Mucosa of rectum (tissue), 2 donors: ENCODE results near the gene NTN1.
"Not testable (repeated sequence)": the region's sequence is repeated elsewhere in the genome, so short reads cannot be mapped to it uniquely, and the experiment has no call there.

Experiments
- H3K27ac ChIP-seq, 2 donors: one replicate each; pipeline ENCODE4 v1.7.0; 2013; ENCODE audit warnings: inconsistent platforms in 2 of 2, low read depth in 2 of 2, low read length in 2 of 2
- H3K27me3 ChIP-seq, 2 donors: one replicate each; pipeline ENCODE4 v1.7.0; 2013; ENCODE audit warnings: low read length in 2 of 2; ENCODE audit not compliant: control insufficient read depth in 2 of 2, insufficient read depth in 2 of 2
- H3K36me3 ChIP-seq, 2 donors: one replicate each; pipeline ENCODE4 v1.7.0; 2013; ENCODE audit warnings: low read length in 2 of 2; ENCODE audit not compliant: control insufficient read depth in 2 of 2, insufficient read depth in 2 of 2
- H3K4me1 ChIP-seq, 2 donors: one replicate each; pipeline ENCODE4 v1.7.0; 2013; ENCODE audit warnings: low read length in 2 of 2, mild to moderate bottlenecking in 1 of 2; ENCODE audit not compliant: control insufficient read depth in 2 of 2, insufficient read depth in 2 of 2
- H3K4me3 ChIP-seq, 2 donors: one replicate each; pipeline ENCODE4 v1.7.0; 2013; ENCODE audit warnings: low read length in 2 of 2
- H3K9ac ChIP-seq, 2 donors: one replicate each; pipeline ENCODE4 v1.7.0; 2013; ENCODE audit warnings: low read length in 2 of 2, low read depth in 1 of 2, mild to moderate bottlenecking in 1 of 2
- H3K9me3 ChIP-seq, 2 donors: one replicate each; pipeline ENCODE4 v1.7.0; 2013; ENCODE audit warnings: low read length in 2 of 2; ENCODE audit not compliant: control insufficient read depth in 2 of 2
- donor health status: healthy.
- donor health status: Normal muscosa, but diverticular disease.

Gene NTN1

DNA sequence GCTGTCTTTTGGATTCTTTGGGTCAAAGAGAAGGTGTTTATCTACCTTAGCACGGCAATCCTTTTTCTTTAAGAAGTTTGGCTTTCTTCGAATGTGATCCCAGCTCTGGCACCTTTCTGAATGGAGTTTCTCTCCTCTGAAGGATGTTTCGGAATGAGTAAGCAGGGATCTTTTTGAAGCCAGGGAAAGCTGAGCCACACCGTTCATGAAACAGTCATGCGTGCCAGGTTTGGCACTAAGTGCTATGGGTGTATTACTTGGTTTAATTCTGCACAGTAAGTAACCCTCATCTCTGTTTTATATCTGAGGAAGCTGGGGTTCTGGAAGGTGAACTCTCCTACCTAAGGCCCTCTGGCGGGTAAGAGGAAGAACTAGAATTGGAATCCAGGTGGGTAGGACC is 234.5 kb downstream of the NTN1 start:
- Histone ChIP-seq H3K9ac (no peak overlapping the region), H3K9me3 (no peaks in the 10 kb centered on the region), H3K4me1 (peaks cover 12 to 16% of the 10 kb centered on the region in 2 donors), H3K4me3 (no peak overlapping the region), H3K27me3 (no peaks in the 10 kb centered on the region), H3K27ac (no peak overlapping the region), H3K36me3 (no peaks in the 10 kb centered on the region)

GRCh38 chr17:9256361-9256750 is 235.0 kb downstream of the NTN1 start:
- Histone ChIP-seq H3K4me3 (no peak overlapping the region), H3K9me3 (no peaks in the 10 kb centered on the region), H3K36me3 (no peaks in the 10 kb centered on the region), H3K27me3 (no peaks in the 10 kb centered on the region), H3K27ac (no peak overlapping the region), H3K9ac (peak overlapping the region in 1 of 2 donors; percentile 27), H3K4me1 (peaks cover 15 to 21% of the 10 kb centered on the region in 2 donors)

GRCh38 chr17:9256751-9257629 is 235.7 kb downstream of the NTN1 start:
- Histone ChIP-seq H3K27me3 (no peaks in the 10 kb centered on the region), H3K9me3 (no peaks in the 10 kb centered on the region), H3K4me3 (no peak overlapping the region), H3K27ac (peak overlapping the region; percentile 6 to 48), H3K36me3 (no peaks in the 10 kb centered on the region), H3K9ac (peak overlapping the region in 1 of 2 donors; percentile 27), H3K4me1 (peaks cover 15 to 26% of the 10 kb centered on the region in 2 donors)

DNA sequence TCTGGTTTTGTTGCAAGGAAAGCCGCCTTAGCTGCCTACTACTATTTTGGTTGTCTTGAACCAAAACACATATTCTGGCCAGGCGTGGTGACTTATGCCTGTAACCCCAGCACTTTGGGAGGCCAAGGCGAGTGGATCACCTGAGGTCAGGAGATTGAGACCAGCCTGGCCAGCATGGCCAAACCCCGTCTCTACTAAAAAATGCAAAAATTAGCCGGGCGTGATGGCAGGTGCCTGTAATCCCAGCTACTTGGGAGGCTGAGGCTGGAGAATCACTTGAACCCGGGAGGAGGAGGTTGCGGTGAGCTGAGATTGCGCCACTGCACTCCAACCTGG is 236.3 kb downstream of the NTN1 start:
- not testable (repeated sequence) for H3K36me3 ChIP-seq, H3K9me3 ChIP-seq, H3K27me3 ChIP-seq, H3K4me3 ChIP-seq
- Histone ChIP-seq H3K4me1 (peaks cover 15 to 29% of the 10 kb centered on the region in 2 donors), H3K27ac (peak overlapping the region; percentile 6 to 26), H3K9ac (peak overlapping the region in 1 of 2 donors; percentile 16)

- no peak overlapping the region for H3K27ac ChIP-seq
- no peaks in the 10 kb centered on the region for H3K27me3 ChIP-seq
- H3K36me3 ChIP-seq, result no peaks in the 10 kb centered on the region
These were observed 237.1 kb downstream of the NTN1 start for GRCh38 chr17:9258115-9259015.

GRCh38 chr17:9259419-9259818 is 238.1 kb downstream of the NTN1 start:
- Histone ChIP-seq H3K4me3 (no peak overlapping the region), H3K4me1 (peaks cover 15 to 29% of the 10 kb centered on the region in 2 donors), H3K9me3 (no peaks in the 10 kb centered on the region), H3K27me3 (no peaks in the 10 kb centered on the region), H3K36me3 (no peaks in the 10 kb centered on the region), H3K9ac (no peak overlapping the region), H3K27ac (no peak overlapping the region)

More at GRCh38 chr17:9258115-9259015, 237.1 kb downstream of the NTN1 start:
- Histone ChIP-seq H3K9ac (no peak overlapping the region), H3K9me3 (no peaks in the 10 kb centered on the region), H3K4me3 (no peak overlapping the region), H3K4me1 (peaks cover 15 to 29% of the 10 kb centered on the region in 2 donors)

DNA sequence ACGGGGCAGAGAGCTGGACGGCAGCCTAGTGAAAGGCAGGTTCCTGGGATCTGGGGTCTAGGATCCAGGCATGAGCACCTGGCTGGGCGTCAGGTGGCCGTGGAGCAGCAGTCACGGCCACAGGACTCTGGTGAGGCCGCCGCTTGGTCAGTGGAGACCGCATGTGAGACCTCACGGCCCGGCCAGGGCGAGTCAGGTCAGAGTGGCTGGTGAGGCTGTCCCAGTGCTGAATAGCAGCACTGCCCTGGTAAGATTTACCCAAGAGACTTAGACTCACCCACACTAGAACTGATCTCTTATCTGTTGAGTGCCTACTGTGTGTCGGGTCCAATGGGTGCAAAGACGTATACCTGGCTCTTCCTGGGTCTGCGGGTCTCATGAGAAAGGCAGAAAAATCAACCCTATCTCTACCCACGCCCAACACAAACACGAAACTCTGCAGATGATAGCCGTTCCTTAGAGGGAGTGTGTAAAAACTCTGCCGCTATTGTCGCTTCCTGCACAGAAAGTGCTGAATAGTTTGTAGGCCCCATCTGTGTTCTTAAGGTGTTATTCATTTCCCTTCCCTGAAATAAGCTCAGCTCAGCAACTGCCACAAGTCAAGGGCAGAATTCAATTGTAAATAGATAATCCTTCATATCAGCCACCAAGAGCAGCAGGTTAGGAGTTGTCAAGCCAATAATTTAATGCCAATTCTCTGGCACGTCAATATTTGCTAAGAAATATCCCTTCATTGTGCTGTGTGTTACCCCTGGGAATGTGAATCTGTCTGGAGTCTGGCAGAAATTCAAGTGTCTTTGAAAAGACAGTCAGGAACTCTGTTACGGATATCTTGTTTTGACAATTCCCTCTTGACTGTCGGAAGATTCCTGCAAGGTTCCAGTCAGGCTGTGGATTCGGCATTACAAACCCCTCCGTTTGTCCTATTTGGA is 240.0 kb downstream of the NTN1 start:
- Histone ChIP-seq H3K9ac (peak overlapping the region in 1 of 2 donors; percentile 69), H3K4me3 (peak overlapping the region; percentile 49 to 52), H3K27me3 (no peaks in the 10 kb centered on the region), H3K27ac (peak overlapping the region; percentile 78 to 82), H3K36me3 (no peaks in the 10 kb centered on the region), H3K9me3 (no peaks in the 10 kb centered on the region), H3K4me1 (peaks cover 15 to 28% of the 10 kb centered on the region in 2 donors)

DNA sequence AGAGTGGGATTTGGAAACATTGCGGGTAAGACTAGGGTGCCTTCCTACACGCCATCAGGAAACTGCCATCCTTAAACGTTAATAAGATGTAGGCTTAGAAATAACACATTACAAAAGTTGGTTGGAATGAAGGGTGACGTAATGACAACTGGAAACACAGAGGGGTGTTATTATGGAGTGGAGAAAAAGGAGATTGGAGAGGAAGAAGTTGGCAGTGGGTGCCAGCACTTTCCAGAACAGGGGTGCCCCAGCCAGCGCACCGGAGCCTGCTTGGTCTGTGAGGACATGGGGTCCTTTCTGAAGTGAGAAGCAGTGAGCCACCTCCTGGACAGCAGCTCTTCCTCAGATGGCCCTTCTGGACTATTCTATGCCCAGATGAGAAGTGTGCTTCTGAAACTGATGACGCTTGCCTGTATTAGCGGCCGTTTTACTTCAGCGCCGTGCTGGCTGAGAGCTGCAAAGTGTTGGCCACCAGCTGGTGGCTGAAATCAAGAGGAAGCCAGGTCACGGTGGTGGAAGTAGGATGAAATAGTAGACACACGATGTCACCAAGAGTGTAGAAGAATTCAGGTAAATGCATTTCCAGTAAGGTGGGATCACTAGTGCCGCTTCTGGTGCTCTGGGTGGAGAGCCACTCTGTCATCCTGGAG is 244.8 kb downstream of the NTN1 start:
- H3K36me3 ChIP-seq, result no peaks in the 10 kb centered on the region
- H3K4me3 ChIP-seq, result no peak overlapping the region
- H3K9ac ChIP-seq, result no peak overlapping the region
- no peak overlapping the region for H3K27ac ChIP-seq
- H3K9me3 ChIP-seq, result no peaks in the 10 kb centered on the region
- peaks cover 0 to 9% of the 10 kb centered on the region in 2 donors for H3K4me1 ChIP-seq
- no peaks in the 10 kb centered on the region for H3K27me3 ChIP-seq

DNA sequence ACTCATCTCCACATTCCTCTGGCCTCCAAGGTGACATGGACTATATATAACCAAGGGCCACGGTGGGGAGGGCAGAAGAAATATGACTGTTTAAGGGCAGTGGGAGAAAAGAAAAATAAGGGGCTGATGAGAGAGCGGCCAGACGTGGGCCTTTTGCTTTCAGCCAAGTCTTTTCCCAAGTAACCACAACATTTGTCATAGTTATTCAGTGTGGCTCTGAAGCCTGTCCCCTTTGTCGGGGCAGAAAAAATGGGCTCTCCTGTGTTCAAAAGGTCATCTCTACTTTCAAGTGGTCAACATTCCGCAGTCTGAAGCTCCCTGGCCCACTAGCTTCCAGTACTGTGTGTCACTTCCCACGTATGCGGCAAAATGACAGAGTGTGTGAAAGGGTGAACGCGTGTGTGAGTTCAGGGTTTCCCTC is 245.4 kb downstream of the NTN1 start:
- no peaks in the 10 kb centered on the region for H3K36me3 ChIP-seq
- no peaks in the 10 kb centered on the region for H3K27me3 ChIP-seq

More for the DNA sequence above, 245.4 kb downstream of the NTN1 start:
- no peaks in the 10 kb centered on the region for H3K9me3 ChIP-seq
- H3K9ac ChIP-seq, result no peak overlapping the region
- no peak overlapping the region for H3K4me3 ChIP-seq
- no peak overlapping the region for H3K27ac ChIP-seq
- peaks cover 0 to 5% of the 10 kb centered on the region in 2 donors for H3K4me1 ChIP-seq
